Subcutaneous abdominal adipose tissue (tissue), 5 donors: ENCODE measurements around the gene FLNC.

ENCODE experiments used
- H3K27ac ChIP-seq: one replicate; pipeline ENCODE4 v1.7.0; 2013; ENCODE audit warnings: low read depth, mild to moderate bottlenecking, inconsistent platforms, low read length, moderate library complexity
- H3K27me3 ChIP-seq, 5 donors: one replicate each; pipeline ENCODE4 v1.7.0; 2013; ENCODE audit warnings: low read length in 5 of 5, inconsistent platforms in 1 of 5; ENCODE audit not compliant: control insufficient read depth in 5 of 5, insufficient read depth in 4 of 5
- H3K36me3 ChIP-seq, 5 donors: one replicate each; pipeline ENCODE4 v1.7.0; 2013; ENCODE audit warnings: low read length in 5 of 5; ENCODE audit not compliant: control insufficient read depth in 5 of 5, insufficient read depth in 5 of 5
- H3K4me1 ChIP-seq, 5 donors: one replicate each; pipeline ENCODE4 v1.7.0; 2013; ENCODE audit warnings: low read length in 5 of 5, mild to moderate bottlenecking in 3 of 5, moderate library complexity in 1 of 5; ENCODE audit not compliant: control insufficient read depth in 5 of 5, insufficient read depth in 5 of 5
- H3K4me3 ChIP-seq, 5 donors: one replicate each; pipeline ENCODE4 v1.7.0; 2013; ENCODE audit warnings: low read length in 5 of 5, low read depth in 1 of 5
- H3K9ac ChIP-seq, 5 donors: one replicate each; pipeline ENCODE4 v1.7.0; 2013; ENCODE audit warnings: low read length in 5 of 5, mild to moderate bottlenecking in 4 of 5, moderate library complexity in 3 of 5
- H3K9me3 ChIP-seq, 5 donors: one replicate each; pipeline ENCODE4 v1.7.0; 2013; ENCODE audit warnings: low read length in 5 of 5; ENCODE audit not compliant: control insufficient read depth in 5 of 5
- donor health status: healthy.
- donor health status: healthy.
- donor health status: healthy.
- donor health status: healthy.
- donor health status: healthy.

Gene FLNC

GRCh38 chr7:128868624-128869137, 38.5 kb downstream of the FLNC start:
- H3K27me3 ChIP-seq = peaks cover 0 to 7% (median 0%) of the 10 kb centered on the region in 5 donors
- H3K27ac ChIP-seq = no peak overlapping the region
- peaks cover 0 to 27% (median 23%) of the 10 kb centered on the region in 5 donors for H3K4me1 ChIP-seq
- H3K9me3 ChIP-seq = no peaks in the 10 kb centered on the region
- H3K4me3 ChIP-seq = peak overlapping the region; percentile 42 to 76 (median 60)
- H3K36me3 ChIP-seq = peaks cover 0 to 20% (median 16%) of the 10 kb centered on the region in 5 donors
- peak overlapping the region in 3 of 5 donors; percentile 35 to 72 (median 48) for H3K9ac ChIP-seq

- Histone ChIP-seq H3K4me3 (peak overlapping the region in 4 of 5 donors; percentile 60 to 76 (median 66)), H3K27ac (no peak overlapping the region), H3K27me3 (peaks cover 0 to 7% (median 0%) of the 10 kb centered on the region in 5 donors), H3K4me1 (peaks cover 0 to 20% (median 18%) of the 10 kb centered on the region in 5 donors), H3K9ac (peak overlapping the region in 4 of 5 donors; percentile 35 to 72 (median 46)), H3K36me3 (peaks cover 0 to 20% (median 16%) of the 10 kb centered on the region in 5 donors), H3K9me3 (no peaks in the 10 kb centered on the region)
Measured at GRCh38 chr7:128869138-128869943, 39.1 kb downstream of the FLNC start.

DNA sequence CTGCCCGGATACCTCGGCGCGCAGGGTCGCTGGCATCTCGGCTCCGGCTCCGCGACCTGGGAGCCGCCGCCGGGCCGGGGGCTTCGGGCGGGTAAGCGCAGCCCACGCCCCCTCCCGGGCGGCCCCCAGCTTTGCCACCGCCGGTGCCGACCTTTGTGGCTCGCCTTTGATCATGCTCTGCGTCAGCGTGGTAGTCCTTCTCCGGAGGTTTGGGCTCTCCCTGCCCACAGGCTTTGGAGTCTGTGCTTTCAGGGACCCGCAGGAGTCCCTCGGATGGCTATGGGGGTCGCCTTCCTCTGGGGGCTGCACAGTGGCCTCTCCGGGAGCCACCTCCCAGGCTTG, 39.7 kb downstream of the FLNC start:
- H3K9ac ChIP-seq = peak overlapping the region in 3 of 5 donors; percentile 40 to 51 (median 43)
- H3K27me3 ChIP-seq = peaks cover 0 to 7% (median 0%) of the 10 kb centered on the region in 5 donors
- no peak overlapping the region for H3K27ac ChIP-seq
- H3K4me3 ChIP-seq = peak overlapping the region in 4 of 5 donors; percentile 60 to 76 (median 66)
- peaks cover 0 to 18% (median 14%) of the 10 kb centered on the region in 5 donors for H3K36me3 ChIP-seq
- peaks cover 0 to 20% (median 16%) of the 10 kb centered on the region in 5 donors for H3K4me1 ChIP-seq
- H3K9me3 ChIP-seq = no peaks in the 10 kb centered on the region

- Histone ChIP-seq H3K4me1 (peaks cover 0 to 20% (median 16%) of the 10 kb centered on the region in 5 donors), H3K9me3 (no peaks in the 10 kb centered on the region), H3K4me3 (no peak overlapping the region), H3K27me3 (peaks cover 0 to 7% (median 0%) of the 10 kb centered on the region in 5 donors), H3K9ac (no peak overlapping the region), H3K27ac (no peak overlapping the region), H3K36me3 (peaks cover 0 to 7% (median 3%) of the 10 kb centered on the region in 5 donors)
Measured at GRCh38 chr7:128871050-128871449, 40.8 kb downstream of the FLNC start.

DNA sequence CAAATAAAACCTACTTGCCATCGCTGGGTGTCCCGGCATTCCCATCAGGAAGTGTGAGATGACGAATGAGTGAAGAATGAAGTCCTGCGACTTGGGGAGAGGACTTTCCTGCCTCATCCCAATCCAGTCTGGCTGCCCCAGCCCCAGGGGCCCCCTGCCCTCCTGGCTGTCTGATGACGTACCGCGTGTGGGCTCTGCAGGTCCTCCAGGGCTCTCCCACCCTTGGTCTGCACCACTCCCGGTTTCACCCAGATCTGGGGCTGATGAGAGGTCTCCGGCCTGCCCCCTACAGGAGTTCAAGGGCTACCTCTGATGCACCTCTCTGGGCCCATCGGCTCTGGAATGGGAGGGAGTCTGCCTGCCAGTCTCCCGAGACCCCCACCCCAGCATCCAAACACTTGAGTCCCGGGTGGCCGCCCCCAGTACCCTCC, 42.2 kb downstream of the FLNC start:
- H3K9ac ChIP-seq = no peak overlapping the region
- H3K4me1 ChIP-seq = peaks cover 0 to 20% (median 16%) of the 10 kb centered on the region in 5 donors
- peaks cover 0 to 7% (median 0%) of the 10 kb centered on the region in 5 donors for H3K27me3 ChIP-seq
- no peaks in the 10 kb centered on the region for H3K9me3 ChIP-seq
- no peak overlapping the region for H3K4me3 ChIP-seq
- H3K27ac ChIP-seq = no peak overlapping the region
- no peaks in the 10 kb centered on the region for H3K36me3 ChIP-seq

DNA sequence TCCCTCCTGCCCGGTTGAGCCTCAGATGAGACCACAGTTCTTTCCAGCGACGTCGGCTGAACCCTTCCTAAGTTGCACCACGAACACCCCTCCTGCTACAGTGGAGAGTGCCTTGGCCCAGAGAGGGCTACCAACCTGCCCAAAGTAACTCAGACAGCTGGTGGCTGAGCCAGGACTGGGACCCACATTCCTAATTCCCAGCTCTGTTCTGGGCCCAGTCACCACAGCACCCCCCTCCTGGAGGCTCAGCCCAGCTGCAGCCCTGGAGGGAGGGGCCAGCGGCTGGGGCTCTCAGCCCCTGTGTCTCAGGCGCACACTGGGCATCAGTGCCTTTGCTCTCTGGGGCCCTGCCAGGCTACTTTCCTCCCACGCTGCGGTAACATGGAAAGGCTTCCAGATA, 43.0 kb downstream of the FLNC start:
- Histone ChIP-seq H3K27ac (no peak overlapping the region), H3K4me3 (no peak overlapping the region)

DNA sequence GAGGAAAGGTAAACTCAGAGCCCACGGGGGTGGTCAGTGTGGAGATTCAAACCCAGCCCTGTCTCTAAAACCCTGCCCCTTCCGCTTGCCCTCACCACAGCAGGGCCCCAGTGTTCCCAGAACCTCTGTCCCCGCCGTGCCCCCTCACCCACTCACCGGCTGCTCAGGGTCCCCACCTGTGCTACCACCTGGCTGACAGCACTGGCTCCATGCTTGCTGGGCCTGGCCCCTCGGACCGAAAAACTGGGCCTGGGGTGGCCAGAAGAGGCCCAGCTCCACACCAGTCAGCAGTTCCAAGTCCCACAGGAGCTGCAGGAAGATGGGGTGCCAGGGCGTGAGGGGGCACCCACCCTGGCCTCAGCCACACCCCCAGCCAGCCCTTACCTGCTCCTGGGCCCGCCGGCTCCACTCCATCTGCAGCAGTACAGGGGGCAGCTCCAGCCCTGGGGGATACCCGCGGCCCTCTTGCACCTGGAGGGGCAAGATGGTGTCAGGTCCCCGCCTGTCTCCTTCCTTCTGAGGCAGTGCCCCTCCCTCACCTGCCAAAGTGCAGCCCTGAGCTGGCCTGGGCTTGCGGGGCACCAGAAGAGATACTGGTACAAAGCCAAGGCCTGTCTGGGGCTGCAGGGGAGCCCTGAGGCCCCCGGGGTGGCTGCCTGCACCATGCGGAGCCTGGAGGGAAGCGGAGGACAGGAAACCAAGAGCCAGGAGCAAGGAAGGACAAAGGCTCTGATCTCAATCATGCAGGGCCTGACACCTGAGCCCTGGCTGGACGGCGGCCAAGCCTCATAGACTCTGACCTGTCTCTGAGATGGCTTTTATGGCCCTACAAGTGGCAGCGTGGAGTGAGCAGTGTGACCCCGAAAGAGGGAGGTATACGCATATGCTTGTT, 44.2 kb downstream of the FLNC start:
- Histone ChIP-seq H3K36me3 (no peaks in the 10 kb centered on the region), H3K27me3 (peaks cover 0 to 7% (median 0%) of the 10 kb centered on the region in 5 donors), H3K9ac (no peak overlapping the region), H3K4me3 (no peak overlapping the region), H3K9me3 (no peaks in the 10 kb centered on the region), H3K27ac (no peak overlapping the region), H3K4me1 (peaks cover 0 to 9% (median 6%) of the 10 kb centered on the region in 5 donors)

More for the DNA sequence above, 43.0 kb downstream of the FLNC start:
- Histone ChIP-seq H3K9me3 (no peaks in the 10 kb centered on the region), H3K36me3 (no peaks in the 10 kb centered on the region), H3K4me1 (peaks cover 0 to 20% (median 16%) of the 10 kb centered on the region in 5 donors), H3K27me3 (peaks cover 0 to 7% (median 0%) of the 10 kb centered on the region in 5 donors), H3K9ac (no peak overlapping the region)

DNA sequence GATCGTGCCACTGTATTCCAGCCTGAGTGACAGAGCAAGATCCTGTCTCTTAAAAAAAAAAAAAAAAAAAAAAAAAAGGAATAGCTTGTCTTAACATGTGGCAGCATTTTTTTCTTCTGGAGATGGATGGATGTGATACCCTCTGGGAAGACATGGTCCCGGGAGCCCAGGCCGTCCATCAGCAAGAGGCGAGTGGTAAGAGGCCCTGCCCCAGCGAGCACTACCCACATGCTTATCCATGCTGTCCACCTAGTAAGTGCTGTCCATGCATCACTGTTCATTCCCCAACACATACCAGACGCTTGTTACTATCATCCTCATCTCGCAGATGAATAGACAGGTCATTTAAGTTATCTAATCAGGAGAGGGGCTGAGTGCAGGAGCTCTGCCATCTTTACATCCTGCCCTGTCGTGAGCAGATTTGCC, 45.3 kb downstream of the FLNC start:
- no peaks in the 10 kb centered on the region for H3K9me3 ChIP-seq
- H3K4me1 ChIP-seq = no peaks in the 10 kb centered on the region
- H3K27me3 ChIP-seq = peaks cover 0 to 5% (median 0%) of the 10 kb centered on the region in 5 donors
- H3K36me3 ChIP-seq = no peaks in the 10 kb centered on the region
- H3K4me3 ChIP-seq = no peak overlapping the region
- no peak overlapping the region for H3K9ac ChIP-seq
- no peak overlapping the region for H3K27ac ChIP-seq

DNA sequence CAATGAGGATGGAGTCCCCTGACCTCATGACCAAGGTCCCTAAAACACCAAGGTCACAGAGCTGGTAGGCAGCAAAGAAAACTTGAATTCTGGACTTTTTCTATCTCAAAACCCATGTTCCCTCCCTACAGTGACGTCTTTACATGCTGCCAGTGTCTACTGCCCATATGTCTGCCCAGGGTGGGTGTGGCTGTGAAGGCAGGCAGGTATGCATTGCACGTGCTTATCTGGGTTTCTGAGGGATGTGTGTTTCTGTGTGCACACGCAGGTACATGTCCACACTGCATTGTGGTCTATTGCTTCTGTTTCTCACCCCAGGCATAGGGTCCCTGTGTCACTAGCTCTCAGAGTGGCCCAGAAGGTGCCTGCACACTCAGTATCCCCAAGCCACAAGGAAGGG, 45.9 kb downstream of the FLNC start:
- Histone ChIP-seq H3K4me3 (no peak overlapping the region), H3K36me3 (no peaks in the 10 kb centered on the region), H3K27ac (no peak overlapping the region), H3K9me3 (no peaks in the 10 kb centered on the region), H3K27me3 (no peaks in the 10 kb centered on the region), H3K9ac (no peak overlapping the region), H3K4me1 (no peaks in the 10 kb centered on the region)
